Naive B cell (primary cell): ENCODE measurements around the gene BEAN1. TPM values are rescaled to one million over a fixed set of nuclear protein-coding genes. Genes with fewer than 3 reads are reported as not detected.

ENCODE experiments used
- ATAC-seq, 2 donors: fragments of 150-1000 bp; cut with Tn5 transposase; 2 replicates each; pipeline ENCODE4 v1.10.0; 2021; ENCODE audit warnings: low read depth in 2 of 2, mild to moderate bottlenecking in 2 of 2, moderate library complexity in 2 of 2
- DNase-seq: peaks from one replicate; pipeline ENCODE4 v3.0.0; 2022
- H3K27ac Mint-ChIP-seq, 6 donors: one replicate each; pipeline ENCODE4 v1.8.0; 2020 to 2022; ENCODE audit warnings: mild to moderate bottlenecking in 6 of 6, mixed read lengths in 6 of 6, moderate library complexity in 5 of 6, inconsistent platforms in 2 of 6
- H3K27me3 Mint-ChIP-seq, 3 donors: one replicate each; pipeline ENCODE4 v1.8.0; 2021 to 2022; ENCODE audit warnings: mixed read lengths in 3 of 3, mild to moderate bottlenecking in 1 of 3
- H3K36me3 Mint-ChIP-seq, 2 donors: one replicate each; pipeline ENCODE4 v1.8.0; 2020 to 2022; ENCODE audit warnings: mixed read lengths in 2 of 2, inconsistent platforms in 1 of 2, mild to moderate bottlenecking in 1 of 2
- H3K4me1 Mint-ChIP-seq, 3 donors: one replicate each; pipeline ENCODE4 v1.8.0; 2020 to 2022; ENCODE audit warnings: mixed read lengths in 3 of 3, inconsistent platforms in 1 of 3, mild to moderate bottlenecking in 1 of 3, moderate library complexity in 1 of 3
- H3K4me3 Mint-ChIP-seq, 8 donors: one replicate each; pipeline ENCODE4 v1.8.0; 2020 to 2022; ENCODE audit warnings: mild to moderate bottlenecking in 8 of 8, mixed read lengths in 8 of 8, moderate library complexity in 8 of 8, inconsistent platforms in 2 of 8
- H3K9me3 Mint-ChIP-seq, 7 donors: one replicate each; pipeline ENCODE4 v1.8.0; 2020 to 2022; ENCODE audit warnings: mixed read lengths in 7 of 7, mild to moderate bottlenecking in 5 of 7, inconsistent platforms in 2 of 7, moderate library complexity in 1 of 7
- polyA plus RNA-seq, 6 donors: library from polyadenylated mRNA; unstranded; fragments of 300-500 nt; fragmentation: Illumina TruSeq; gene quantifications; one replicate each; pipeline ENCODE4 v1.2.3, GENCODE V29; 2021; ENCODE audit warnings: low read depth in 6 of 6

The BEAN1 gene
- polyA plus RNA-seq, 6 donors from 2014 or later = not detected

DNA sequence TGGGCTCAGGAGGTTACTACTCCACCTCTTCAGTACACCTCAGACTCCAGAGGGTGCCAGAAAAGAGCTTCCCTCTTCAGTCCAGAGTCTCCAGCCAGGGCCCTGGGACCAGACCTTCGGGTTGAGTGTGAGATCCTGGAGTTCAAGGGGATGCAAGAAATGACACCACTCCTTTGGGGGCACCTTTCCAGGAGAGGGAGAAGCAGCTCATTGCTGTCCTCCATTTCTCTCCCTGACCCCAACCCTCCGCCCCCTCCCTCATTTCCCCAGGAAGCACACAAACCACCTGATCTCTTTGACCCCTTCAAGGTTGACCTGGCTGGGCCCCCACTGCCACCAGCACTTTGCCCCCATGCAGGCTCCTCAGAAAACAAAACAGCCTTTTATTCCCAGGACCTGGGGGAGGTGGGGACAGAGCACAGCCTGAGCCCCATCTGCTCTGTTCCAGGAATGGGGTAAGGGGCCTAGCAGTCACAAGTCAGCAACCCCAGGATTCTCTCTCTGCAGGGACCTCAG is 39.2 kb upstream of the BEAN1 start:
- H3K9me3 Mint-ChIP-seq = no peaks in the 10 kb centered on the region
- ATAC-seq (no peak), DNase-seq (no peak)
- no peaks in the 10 kb centered on the region for H3K4me1 Mint-ChIP-seq
- H3K27me3 Mint-ChIP-seq = peaks cover 13 to 37% (median 18%) of the 10 kb centered on the region in 3 donors
- H3K4me3 Mint-ChIP-seq = no peak overlapping the region
- H3K36me3 Mint-ChIP-seq = no peaks in the 10 kb centered on the region
- no peak overlapping the region for H3K27ac Mint-ChIP-seq

DNA sequence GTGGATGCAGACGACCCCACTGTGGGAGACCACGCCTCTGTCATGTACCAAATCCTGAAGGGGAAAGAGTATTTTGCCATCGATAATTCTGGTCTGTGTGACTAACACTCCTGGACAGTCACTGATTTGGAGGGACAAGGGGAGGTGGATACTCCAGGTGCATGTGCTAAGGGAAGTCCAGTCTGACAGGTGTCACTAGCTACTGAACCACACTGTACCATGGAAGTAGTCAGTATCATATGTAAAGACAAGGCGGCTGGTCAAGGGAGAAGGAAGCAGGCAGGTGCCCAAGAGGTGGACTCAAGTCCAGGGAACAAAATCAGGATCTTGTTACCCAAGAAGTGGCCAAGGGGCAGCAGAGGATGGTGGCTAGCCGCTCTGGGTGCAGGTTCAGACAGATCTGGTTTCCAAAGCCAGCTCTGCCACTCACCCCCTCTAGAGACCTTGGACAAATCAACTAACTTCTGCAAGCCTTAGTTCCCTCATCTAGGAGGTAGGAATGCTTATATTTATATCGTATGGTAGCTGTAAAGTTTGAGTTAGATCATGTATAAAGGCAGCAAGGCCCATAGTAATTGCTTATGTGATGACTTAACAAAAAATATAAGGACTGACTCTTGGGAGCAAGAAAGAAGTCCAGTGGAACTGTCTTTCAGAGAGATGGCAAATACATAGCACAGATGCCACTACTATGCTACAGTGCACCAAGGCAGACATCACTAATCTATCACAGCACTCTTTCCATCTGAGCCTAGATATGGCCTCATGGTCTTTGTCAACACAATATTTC is 38.5 kb upstream of the BEAN1 start:
- no peaks in the 10 kb centered on the region for H3K9me3 Mint-ChIP-seq
- peak overlapping the region in 1 of 8 donors; percentile 29 for H3K4me3 Mint-ChIP-seq
- DNase-seq (no peak), ATAC-seq (no peak)
- H3K36me3 Mint-ChIP-seq = no peaks in the 10 kb centered on the region
- H3K27me3 Mint-ChIP-seq = peaks cover 13 to 35% (median 18%) of the 10 kb centered on the region in 3 donors
- H3K4me1 Mint-ChIP-seq = no peaks in the 10 kb centered on the region
- H3K27ac Mint-ChIP-seq = no peak overlapping the region

DNA sequence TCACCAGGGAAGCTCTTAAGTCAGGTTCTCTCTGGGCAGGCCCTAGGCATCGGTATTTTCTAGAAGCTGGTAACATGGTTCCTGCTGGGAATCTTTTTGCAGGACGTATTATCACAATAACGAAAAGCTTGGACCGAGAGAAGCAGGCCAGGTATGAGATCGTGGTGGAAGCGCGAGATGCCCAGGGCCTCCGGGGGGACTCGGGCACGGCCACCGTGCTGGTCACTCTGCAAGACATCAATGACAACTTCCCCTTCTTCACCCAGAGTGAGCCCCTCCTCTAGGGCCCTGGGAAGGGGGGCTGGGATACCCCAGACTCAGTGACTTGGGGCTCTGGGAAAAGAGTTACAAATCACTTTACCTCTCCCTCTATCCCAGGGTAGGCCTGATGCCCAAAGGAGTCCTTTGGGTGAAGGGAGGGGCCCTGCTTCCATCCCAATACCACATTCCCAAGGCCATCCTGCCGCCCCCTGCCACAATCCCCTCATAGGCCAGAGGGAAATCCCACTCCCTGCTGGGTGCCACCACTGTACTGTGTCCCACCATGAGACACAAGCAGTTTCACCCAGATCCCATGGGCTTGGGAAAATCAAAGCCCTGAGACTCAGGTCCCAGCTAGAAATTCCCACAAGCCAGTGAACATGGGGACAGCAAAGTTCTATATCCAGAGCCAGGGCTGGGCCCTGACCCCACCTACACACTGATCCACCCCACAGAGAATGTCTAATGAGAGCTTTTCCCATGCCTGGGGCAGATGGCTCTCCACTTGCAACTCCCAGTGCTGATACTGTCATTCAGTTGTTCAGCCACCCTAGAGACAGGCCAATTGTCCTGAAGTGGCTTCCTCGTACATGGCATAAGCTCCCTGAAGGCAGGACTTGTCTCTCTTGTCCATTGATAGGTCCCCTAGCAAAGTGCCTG is 37.6 kb upstream of the BEAN1 start:
- H3K4me1 Mint-ChIP-seq = no peaks in the 10 kb centered on the region
- H3K4me3 Mint-ChIP-seq = no peak overlapping the region
- no peak overlapping the region for H3K27ac Mint-ChIP-seq
- ATAC-seq (no peak), DNase-seq (no peak)
- peaks cover 13 to 31% (median 18%) of the 10 kb centered on the region in 3 donors for H3K27me3 Mint-ChIP-seq
- no peaks in the 10 kb centered on the region for H3K9me3 Mint-ChIP-seq
- no peaks in the 10 kb centered on the region for H3K36me3 Mint-ChIP-seq

DNA sequence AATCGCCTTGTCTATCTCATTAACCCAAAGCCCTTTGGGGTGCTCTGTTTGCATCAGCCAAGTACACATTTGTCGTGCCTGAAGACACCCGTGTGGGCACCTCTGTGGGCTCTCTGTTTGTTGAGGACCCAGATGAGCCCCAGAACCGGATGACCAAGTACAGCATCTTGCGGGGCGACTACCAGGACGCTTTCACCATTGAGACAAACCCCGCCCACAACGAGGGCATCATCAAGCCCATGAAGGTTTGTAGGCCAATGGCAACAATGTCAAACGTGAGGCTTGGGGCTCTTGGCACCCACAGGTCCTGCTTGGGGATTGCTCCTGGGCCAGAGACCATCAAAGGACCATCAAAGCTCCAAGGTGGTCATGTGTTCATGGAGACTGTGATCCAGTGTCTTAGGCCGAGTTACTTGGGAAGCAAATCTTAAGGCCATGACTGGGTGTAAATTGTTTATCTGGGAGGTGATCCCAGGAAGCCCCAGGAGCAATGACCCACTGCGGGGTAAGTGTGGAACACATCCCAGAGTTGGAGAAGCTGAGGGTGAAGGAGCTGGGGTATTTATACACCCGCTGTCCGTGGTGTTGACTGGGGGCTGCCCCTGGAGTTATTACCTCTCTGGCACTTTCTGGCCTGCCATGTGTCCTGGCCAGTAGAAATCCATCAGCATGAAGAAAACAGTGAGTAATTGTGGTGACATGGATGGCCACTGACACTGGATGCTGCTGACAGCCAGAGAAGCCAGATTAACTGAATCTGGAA is 36.6 kb upstream of the BEAN1 start:
- Mint-ChIP-seq H3K4me1 (no peaks in the 10 kb centered on the region), H3K27ac (no peak overlapping the region), H3K27me3 (peaks cover 13 to 27% (median 14%) of the 10 kb centered on the region in 3 donors), H3K4me3 (no peak overlapping the region), H3K36me3 (no peaks in the 10 kb centered on the region), H3K9me3 (no peaks in the 10 kb centered on the region)
- DNase-seq (no peak), ATAC-seq (no peak)

DNA sequence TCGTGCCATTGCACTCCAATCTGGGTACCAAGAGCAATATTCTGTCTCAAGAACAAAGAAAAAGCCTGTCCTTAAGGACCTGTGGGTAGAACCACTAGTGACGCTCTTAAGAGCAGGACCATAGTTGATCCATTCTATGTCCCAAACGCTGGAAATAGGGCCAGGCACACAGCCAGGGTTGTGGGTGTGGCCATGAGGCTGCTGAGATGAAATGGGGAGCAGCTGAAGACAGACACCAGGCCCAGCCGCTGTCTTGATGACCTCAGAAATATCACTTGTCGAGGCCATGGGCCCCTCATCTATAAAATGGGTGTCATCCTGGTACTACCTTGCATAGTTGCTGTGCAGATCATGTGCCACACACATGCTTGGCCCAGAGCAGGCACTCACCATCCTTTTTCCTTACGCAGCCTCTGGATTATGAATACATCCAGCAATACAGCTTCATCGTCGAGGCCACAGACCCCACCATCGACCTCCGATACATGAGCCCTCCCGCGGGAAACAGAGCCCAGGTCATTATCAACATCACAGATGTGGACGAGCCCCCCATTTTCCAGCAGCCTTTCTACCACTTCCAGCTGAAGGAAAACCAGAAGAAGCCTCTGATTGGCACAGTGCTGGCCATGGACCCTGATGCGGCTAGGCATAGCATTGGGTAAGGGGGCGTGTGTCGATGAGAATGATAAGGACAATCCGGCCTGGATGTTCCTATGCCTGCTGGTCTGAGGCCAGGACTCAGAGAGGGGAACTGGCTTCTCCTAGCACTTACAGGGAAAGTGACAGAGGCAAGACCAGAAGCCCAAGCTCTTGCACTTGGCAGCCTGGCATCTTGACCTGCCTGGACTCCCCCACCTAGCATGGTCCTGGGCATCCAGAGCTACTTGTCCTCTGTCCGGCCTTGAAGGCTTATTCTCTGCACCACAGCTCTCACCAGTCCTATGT is 35.1 kb upstream of the BEAN1 start:
- H3K4me3 Mint-ChIP-seq = no peak overlapping the region
- H3K36me3 Mint-ChIP-seq = no peaks in the 10 kb centered on the region
- DNase-seq (no peak), ATAC-seq (no peak)
- no peak overlapping the region for H3K27ac Mint-ChIP-seq
- H3K4me1 Mint-ChIP-seq = no peaks in the 10 kb centered on the region
- no peaks in the 10 kb centered on the region for H3K9me3 Mint-ChIP-seq
- H3K27me3 Mint-ChIP-seq = peaks cover 13 to 28% (median 21%) of the 10 kb centered on the region in 3 donors

DNA sequence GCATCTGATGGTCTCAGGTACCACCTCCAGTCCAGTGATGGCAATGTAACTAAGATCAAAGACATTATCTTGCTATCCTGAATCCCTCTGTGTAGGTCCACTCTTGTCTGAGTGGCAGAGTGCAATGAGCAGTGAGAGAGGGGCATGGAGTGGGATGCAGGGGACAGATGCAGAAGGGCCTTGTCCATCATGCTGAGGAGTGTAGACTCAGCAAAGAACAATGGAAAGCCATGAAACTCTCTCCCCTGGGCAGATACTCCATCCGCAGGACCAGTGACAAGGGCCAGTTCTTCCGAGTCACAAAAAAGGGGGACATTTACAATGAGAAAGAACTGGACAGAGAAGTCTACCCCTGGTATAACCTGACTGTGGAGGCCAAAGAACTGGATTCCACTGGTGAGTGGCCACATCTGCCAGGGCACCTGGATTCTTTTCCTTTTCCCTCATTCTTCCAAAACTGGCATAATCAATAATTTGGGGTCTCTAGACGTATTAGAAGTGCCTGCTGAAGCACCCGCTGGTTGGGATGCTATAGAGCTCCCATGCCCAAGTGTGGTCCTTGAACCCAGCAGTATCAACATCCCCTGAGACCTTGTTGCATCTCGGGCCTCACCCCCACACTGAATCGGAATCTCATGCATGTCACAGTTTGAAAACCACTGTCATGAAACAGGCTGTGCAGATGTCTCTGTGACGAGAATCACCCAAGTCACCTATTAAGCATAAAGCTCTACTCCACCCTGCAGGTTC is 31.1 kb upstream of the BEAN1 start:
- Mint-ChIP-seq H3K36me3 (no peaks in the 10 kb centered on the region), H3K27ac (peak overlapping the region in 2 of 6 donors; percentile 34 to 52), H3K9me3 (no peaks in the 10 kb centered on the region), H3K4me1 (no peaks in the 10 kb centered on the region), H3K27me3 (peaks cover 5 to 31% (median 27%) of the 10 kb centered on the region in 3 donors), H3K4me3 (no peak overlapping the region)
- no peak for DNase-seq
- no peak for ATAC-seq

DNA sequence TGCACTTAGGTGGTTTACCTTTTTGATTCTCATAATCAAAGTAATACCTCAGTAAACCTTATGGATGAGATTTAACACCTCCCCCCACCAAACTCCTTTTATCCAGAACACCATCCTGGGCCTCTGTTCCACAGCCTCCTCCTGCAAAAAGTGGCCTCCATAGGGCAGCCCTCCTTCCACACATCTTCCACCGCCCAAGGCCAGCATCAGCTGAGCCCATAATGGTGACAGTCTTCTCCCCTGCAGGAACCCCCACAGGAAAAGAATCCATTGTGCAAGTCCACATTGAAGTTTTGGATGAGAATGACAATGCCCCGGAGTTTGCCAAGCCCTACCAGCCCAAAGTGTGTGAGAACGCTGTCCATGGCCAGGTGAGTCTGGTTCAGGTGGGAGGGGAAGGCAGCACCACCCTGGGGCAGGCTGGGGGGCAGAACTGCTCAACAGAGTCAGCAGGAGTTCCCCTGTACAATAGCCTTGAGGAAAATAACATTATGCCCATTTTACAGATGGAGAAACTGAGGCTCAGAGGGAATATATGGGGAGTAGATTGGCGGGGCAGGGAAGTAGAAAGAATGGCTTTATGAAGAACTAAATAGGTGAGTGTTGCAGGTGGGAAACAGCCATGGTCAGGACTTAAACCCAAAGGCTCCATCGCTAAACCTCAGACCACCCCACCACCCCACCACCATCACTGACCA is 29.2 kb upstream of the BEAN1 start:
- H3K9me3 Mint-ChIP-seq = no peaks in the 10 kb centered on the region
- no peak overlapping the region for H3K4me3 Mint-ChIP-seq
- H3K27me3 Mint-ChIP-seq = peaks cover 8 to 37% (median 27%) of the 10 kb centered on the region in 3 donors
- no peaks in the 10 kb centered on the region for H3K36me3 Mint-ChIP-seq
- DNase-seq (no peak), ATAC-seq (no peak)
- no peak overlapping the region for H3K27ac Mint-ChIP-seq
- no peaks in the 10 kb centered on the region for H3K4me1 Mint-ChIP-seq

DNA sequence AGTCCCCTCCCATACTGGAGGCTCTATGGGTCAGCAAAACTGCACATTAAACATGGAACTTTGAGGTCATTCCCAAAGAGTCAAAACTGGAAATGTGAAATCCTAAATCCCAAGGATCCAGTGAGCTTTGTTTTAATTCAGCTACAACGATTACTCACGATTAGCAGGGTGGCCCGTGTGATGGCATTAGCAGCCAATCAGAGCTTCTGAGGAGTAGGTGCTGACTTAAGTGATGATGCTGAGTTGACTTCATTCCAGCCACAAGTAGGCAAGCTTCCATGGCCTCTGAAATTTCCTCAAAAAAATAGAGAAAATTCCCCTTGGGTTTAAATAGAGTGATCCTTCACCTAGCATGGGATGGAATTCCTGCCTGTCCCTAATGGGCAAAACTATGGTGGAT is 28.1 kb upstream of the BEAN1 start:
- no peaks in the 10 kb centered on the region for H3K9me3 Mint-ChIP-seq
- no peak for DNase-seq
- ATAC-seq = no peak
- H3K36me3 Mint-ChIP-seq = no peaks in the 10 kb centered on the region
- H3K4me3 Mint-ChIP-seq = no peak overlapping the region
- H3K4me1 Mint-ChIP-seq = no peaks in the 10 kb centered on the region
- H3K27me3 Mint-ChIP-seq = peaks cover 8 to 44% (median 33%) of the 10 kb centered on the region in 3 donors
- no peak overlapping the region for H3K27ac Mint-ChIP-seq

DNA sequence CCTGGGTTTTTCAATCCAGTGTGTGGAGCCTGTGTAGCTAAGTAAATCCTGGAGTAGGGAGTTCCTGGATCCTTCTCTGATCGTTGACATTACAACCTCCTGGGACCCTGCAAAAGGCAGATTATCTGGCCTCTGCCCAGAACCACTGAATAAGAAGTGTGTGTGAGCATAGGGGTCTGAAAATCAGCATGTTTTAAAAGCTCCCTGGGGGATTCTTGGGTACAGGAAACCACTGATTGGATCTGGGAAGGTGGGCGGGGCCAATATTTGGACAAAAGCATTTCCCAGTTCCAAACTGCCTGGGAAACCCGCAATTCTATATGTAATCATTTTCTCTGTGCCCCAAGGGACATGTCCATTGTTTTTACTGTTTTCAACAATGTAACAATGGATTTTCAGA is 27.2 kb upstream of the BEAN1 start:
- no peak for ATAC-seq
- Mint-ChIP-seq H3K9me3 (peaks cover 0 to 4% (median 2%) of the 10 kb centered on the region in 7 donors), H3K27me3 (peaks cover 10 to 51% (median 40%) of the 10 kb centered on the region in 3 donors), H3K36me3 (no peaks in the 10 kb centered on the region), H3K4me1 (no peaks in the 10 kb centered on the region), H3K27ac (no peak overlapping the region), H3K4me3 (no peak overlapping the region)
- no peak for DNase-seq

DNA sequence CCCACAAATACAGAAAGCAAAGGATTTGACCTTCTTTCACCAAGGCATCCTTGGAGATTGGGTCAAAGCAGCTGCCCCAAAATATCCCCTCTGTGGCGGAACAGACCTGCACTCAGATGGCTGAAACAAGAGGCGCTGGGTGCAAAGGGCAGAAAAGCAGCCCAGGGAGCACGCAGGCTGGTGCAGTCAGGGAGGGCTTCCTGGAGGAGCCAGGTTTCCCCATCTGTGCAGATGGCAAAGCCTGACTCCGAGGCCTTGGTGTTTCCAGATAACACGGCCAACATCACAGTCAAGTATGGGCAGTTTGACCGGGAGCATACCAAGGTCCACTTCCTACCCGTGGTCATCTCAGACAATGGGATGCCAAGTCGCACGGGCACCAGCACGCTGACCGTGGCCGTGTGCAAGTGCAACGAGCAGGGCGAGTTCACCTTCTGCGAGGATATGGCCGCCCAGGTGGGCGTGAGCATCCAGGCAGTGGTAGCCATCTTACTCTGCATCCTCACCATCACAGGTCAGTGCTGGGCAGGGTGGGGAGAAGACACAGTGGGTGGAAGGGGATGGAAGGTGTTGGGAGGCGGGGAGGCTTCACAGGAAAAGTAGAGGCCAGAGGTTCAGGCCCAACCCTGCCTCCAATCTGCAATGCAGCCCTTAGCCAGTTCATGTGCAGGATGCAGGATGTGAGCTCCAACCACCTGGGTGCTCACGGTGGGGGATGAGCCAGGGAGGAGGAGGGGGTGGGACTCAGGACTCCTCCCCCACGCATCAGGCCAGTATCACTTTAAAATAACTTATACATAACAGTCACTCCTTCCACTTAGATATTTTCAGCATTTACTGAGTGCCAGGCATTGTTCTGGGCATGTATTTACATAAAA is 26.4 kb upstream of the BEAN1 start:
- Mint-ChIP-seq H3K27ac (no peak overlapping the region), H3K9me3 (peaks cover 0 to 7% (median 6%) of the 10 kb centered on the region in 7 donors), H3K4me3 (no peak overlapping the region), H3K27me3 (peaks cover 18 to 56% (median 48%) of the 10 kb centered on the region in 3 donors), H3K36me3 (no peaks in the 10 kb centered on the region), H3K4me1 (no peaks in the 10 kb centered on the region)
- ATAC-seq (no peak), DNase-seq (no peak)

DNA sequence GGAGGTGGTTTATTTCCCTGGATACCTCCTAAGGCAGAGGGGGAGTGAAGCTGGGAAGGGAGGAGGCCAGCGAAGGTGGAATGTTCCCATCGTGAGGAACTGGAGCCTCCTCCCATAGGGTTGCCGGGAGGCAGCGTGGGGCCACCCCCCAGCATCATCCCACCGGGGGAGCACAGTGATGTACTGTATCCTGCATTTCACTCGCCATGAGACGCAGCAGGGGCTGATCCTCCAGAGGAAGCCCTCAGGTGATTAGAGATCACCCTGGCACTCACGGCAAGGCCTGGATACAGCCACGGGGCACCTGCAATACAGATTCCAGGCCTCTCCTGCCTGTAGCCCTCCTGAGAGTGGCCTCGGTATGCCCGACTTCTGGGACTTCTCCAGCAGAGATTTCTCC is 25.5 kb upstream of the BEAN1 start:
- peaks cover 0 to 7% (median 6%) of the 10 kb centered on the region in 7 donors for H3K9me3 Mint-ChIP-seq
- no peaks in the 10 kb centered on the region for H3K36me3 Mint-ChIP-seq
- H3K27ac Mint-ChIP-seq = no peak overlapping the region
- no peak overlapping the region for H3K4me3 Mint-ChIP-seq
- ATAC-seq (no peak), DNase-seq (no peak)
- peaks cover 0 to 2% (median 0%) of the 10 kb centered on the region in 3 donors for H3K4me1 Mint-ChIP-seq
- peaks cover 27 to 58% (median 48%) of the 10 kb centered on the region in 3 donors for H3K27me3 Mint-ChIP-seq
